HepG2 (cell line): ENCODE data around the gene CCL2. TPM values are rescaled to one million over a fixed set of nuclear protein-coding genes. Genes with fewer than 3 reads are reported as not detected.

ENCODE experiments used
- ATAC-seq: fragments of 200-7000 bp; cut with Tn5 transposase; 3 replicates; pipeline ENCODE4 v1.9.1; 2020; ENCODE audit warnings: mild to moderate bottlenecking, moderate library complexity
- BruUV-seq: library from RNA; stranded (reverse); fragments of 400-500 nt; replicated peaks from 2 replicates; lab custom pipeline; 2021; lab: Mats Ljungman, UMichigan
- CTCF ChIA-PET: fragments of 300-600 bp; formaldehyde crosslinking; extraction: SDS; loops from one replicate; lab custom pipeline; 2021; ENCODE audit warnings: low total read pairs, inconsistent platforms, low intra/inter-chr PET ratio; lab: Yijun Ruan, JAX
- POLR2A ChIA-PET: fragments of 350-600 bp; sonication (Branson Sonifier 250); formaldehyde crosslinking; loops from one replicate; lab custom pipeline; 2020; ENCODE audit warnings: antibody characterized with exemption, inconsistent platforms; lab: Yijun Ruan, JAX
- DNase-seq: peaks from one replicate; pipeline ENCODE4 v3.0.0-alpha.2; 2015; ENCODE audit warnings: low spot score
- FAIRE-seq: peaks from 3 replicates; lab custom pipeline; 2011; peaks lifted over from hg19 to GRCh38; lab: Jason Lieb, UNC
- H2AFZ ChIP-seq: one replicate; pipeline ENCODE4 v1.6.1; 2011; ENCODE audit warnings: low read length, inconsistent platforms
- H3K27ac ChIP-seq: fragments of 300-600 bp; 3 replicates; pipeline ENCODE4 v1.8.0; 2011; ENCODE audit warnings: mixed run types, mild to moderate bottlenecking, mixed read lengths, low read length, inconsistent platforms; ENCODE audit not compliant: insufficient read depth; ENCODE audit errors: extremely low read length
- H3K27me3 ChIP-seq, 2 experiments: fragments of 200-600 bp in 1 of 2; 2 replicates in 1 of 2; 3 replicates in 1 of 2; pipeline versions ENCODE4 v1.6.0 to v1.8.0; 2011; ENCODE audit warnings: low read length in 2 of 2, mild to moderate bottlenecking in 2 of 2, moderate library complexity in 2 of 2, inconsistent platforms in 1 of 2; ENCODE audit not compliant: insufficient read depth in 2 of 2, control insufficient read depth in 1 of 2
- H3K36me3 ChIP-seq, 2 experiments: fragments of 200-600 bp in 1 of 2; replicated peaks in 1 of 2; 2 replicates in 1 of 2; 3 replicates in 1 of 2; pipeline versions ENCODE4 v1.5.1 to v1.8.0; 2011; ENCODE audit warnings: low read length in 2 of 2, inconsistent platforms in 1 of 2; ENCODE audit not compliant: insufficient read depth in 2 of 2, control insufficient read depth in 1 of 2
- H3K4me1 ChIP-seq: 2 replicates; pipeline ENCODE4 v1.5.1; 2012; ENCODE audit warnings: low read length, inconsistent platforms; ENCODE audit not compliant: insufficient read depth
- H3K4me2 ChIP-seq: 2 replicates; pipeline ENCODE4 v1.6.0; 2011; ENCODE audit warnings: low read depth, low read length, inconsistent platforms
- H3K4me3 ChIP-seq, 3 experiments: fragments of 200-600 bp in 1 of 3; sonication (generic), shearing (Covaris generic) in 1 of 3; replicated peaks in 1 of 3; 2 replicates each; pipeline ENCODE4 v1.5.1; 2011 to 2016; ENCODE audit warnings: low read length in 3 of 3, inconsistent platforms in 2 of 3, low read depth in 2 of 3, mild to moderate bottlenecking in 2 of 3, control low read depth in 1 of 3, mixed read lengths in 1 of 3; ENCODE audit not compliant: insufficient read depth in 1 of 3
- H3K79me2 ChIP-seq: one replicate; pipeline ENCODE4 v1.6.1; 2011; ENCODE audit warnings: low read length, inconsistent platforms; ENCODE audit not compliant: insufficient read depth
- H3K9ac ChIP-seq: 2 replicates; pipeline ENCODE4 v1.6.0; 2011; ENCODE audit warnings: mild to moderate bottlenecking, low read depth, low read length, inconsistent platforms; ENCODE audit not compliant: insufficient read depth
- H3K9me3 ChIP-seq: 2 replicates; pipeline ENCODE4 v1.5.1; 2012; ENCODE audit warnings: mild to moderate bottlenecking, low read length
- H4K20me1 ChIP-seq: 2 replicates; pipeline ENCODE4 v1.6.0; 2011; ENCODE audit warnings: inconsistent platforms, mild to moderate bottlenecking, low read length, moderate library complexity; ENCODE audit not compliant: insufficient read depth
- CENPT ChIP-seq: sonication (generic); formaldehyde crosslinking; IDR thresholded peaks from 2 replicates; pipeline ENCODE4 v1.8.0; 2022; ENCODE audit warnings: low read depth, mild to moderate bottlenecking, moderate library complexity, missing genetic modification reagents
- ZNF350 ChIP-seq: sonication (generic); formaldehyde crosslinking; IDR thresholded peaks from 2 replicates; pipeline ENCODE4 v1.4.0; 2020; ENCODE audit warnings: mild to moderate bottlenecking, low read depth, missing genetic modification reagents, borderline replicate concordance
- ZNF598 ChIP-seq: sonication (generic); formaldehyde crosslinking; IDR thresholded peaks from 2 replicates; pipeline ENCODE4 v1.5.1; 2020; ENCODE audit warnings: mild to moderate bottlenecking, missing genetic modification reagents, borderline replicate concordance
- ZSCAN31 ChIP-seq: sonication (generic); formaldehyde crosslinking; IDR thresholded peaks from 2 replicates; pipeline ENCODE4 v1.5.0; 2020; ENCODE audit warnings: low read depth, mild to moderate bottlenecking, missing genetic modification reagents
- WGBS: methylation state at CpG from one replicate; pipeline ENCODE4 v1.1.6; 2017; ENCODE audit warnings: low lambda C conversion rate; 5-methylcytosine and 5-hydroxymethylcytosine counted together
- in situ Hi-C: cut with HindIII; loops from 2 replicates; pipeline ENCODE4 v1.10.0; 2017; ENCODE audit warnings: low pct_unique_long_range_greater_than_20kb; ENCODE audit not compliant: extremely low pct_ligation_motif_present
- intact Hi-C: fragments of 100-400 bp; cut with micrococcal nuclease; formaldehyde crosslinking; loops from one replicate; pipeline ENCODE4 v1.10.0; 2022; ENCODE audit not compliant: unreplicated experiment
- polyA plus RNA-seq, 8 experiments: library from polyadenylated mRNA; depleted of rRNA in 3 of 8; stranded (reverse) in 7 of 8; unstranded in 1 of 8; fragments of >200 nt; fragmentation: Illumina TruSeq in 4 of 8; extraction: Trizol in 4 of 8; gene quantifications; 2 replicates each; pipeline versions ENCODE4 v1.2.1 to v1.2.3, GENCODE V29; 2011 to 2016; ENCODE audit warnings: low read depth in 4 of 8, missing spikeins in 1 of 8, mixed read lengths in 1 of 8; ENCODE audit not compliant: insufficient read depth in 1 of 8
- total RNA-seq, 5 experiments: library from RNA; depleted of rRNA; stranded (reverse); fragments of >200 nt; fragmentation: Illumina TruSeq; extraction: Trizol; gene quantifications; 2 replicates each; pipeline ENCODE4 v1.2.3, GENCODE V29; 2016; ENCODE audit warnings: low read depth in 1 of 5
- TF ChIP-seq, protein P1 (sequence below): sonication (generic); formaldehyde crosslinking; IDR thresholded peaks from 2 replicates; pipeline ENCODE4 v1.9.0; 2021; ENCODE audit warnings: missing genetic modification reagents, mild to moderate bottlenecking, borderline replicate concordance

Gene CCL2
- total and polyA plus RNA-seq, 2 of the 13 experiments (the other 11 are each of a cell fraction or from before 2014, with no cell fraction given): not detected

- intact Hi-C loops (no loop called here), in situ Hi-C loops (no loop called here)
- H3K4me2 ChIP-seq: no peak overlapping the region
- no peak overlapping the region for H3K4me3 ChIP-seq
- H3K79me2 ChIP-seq: no peaks in the 10 kb centered on the region
- H2AFZ ChIP-seq: no peak overlapping the region
- H3K9me3 ChIP-seq: no peaks in the 10 kb centered on the region
- H3K36me3 ChIP-seq: no peaks in the 10 kb centered on the region
- BruUV-seq: no TSS peak
- POLR2A ChIA-PET: no interaction called here
- FAIRE-seq (no peak), DNase-seq (no peak), ATAC-seq (no peak)
- H3K9ac ChIP-seq: no peak overlapping the region
- TF ChIP-seq ZNF350 (CRISPR knock-in tag) (no peak), ZNF598 (CRISPR knock-in tag) (no peak), ZSCAN31 (CRISPR knock-in tag) (no peak)
- no peaks in the 10 kb centered on the region for H3K4me1 ChIP-seq
- CTCF ChIA-PET: no interaction called here
- 32% methylated on average over 3 of the region's 3 CpGs for WGBS
- H4K20me1 ChIP-seq: no peaks in the 10 kb centered on the region
- H3K27ac ChIP-seq: no peak overlapping the region
- H3K27me3 ChIP-seq: no peaks in the 10 kb centered on the region
Observed at GRCh38 chr17:34299956-34300577, 45.0 kb downstream of the CCL2 start.

- Histone ChIP-seq H3K9ac (no peak overlapping the region), H3K27me3 (no peaks in the 10 kb centered on the region), H3K27ac (no peak overlapping the region), H2AFZ (no peak overlapping the region)
- POLR2A ChIA-PET: no interaction called here
- no peak for DNase-seq
- 7% methylated on average over 3 of the region's 3 CpGs for WGBS
- TF ChIP-seq, protein P1, sequence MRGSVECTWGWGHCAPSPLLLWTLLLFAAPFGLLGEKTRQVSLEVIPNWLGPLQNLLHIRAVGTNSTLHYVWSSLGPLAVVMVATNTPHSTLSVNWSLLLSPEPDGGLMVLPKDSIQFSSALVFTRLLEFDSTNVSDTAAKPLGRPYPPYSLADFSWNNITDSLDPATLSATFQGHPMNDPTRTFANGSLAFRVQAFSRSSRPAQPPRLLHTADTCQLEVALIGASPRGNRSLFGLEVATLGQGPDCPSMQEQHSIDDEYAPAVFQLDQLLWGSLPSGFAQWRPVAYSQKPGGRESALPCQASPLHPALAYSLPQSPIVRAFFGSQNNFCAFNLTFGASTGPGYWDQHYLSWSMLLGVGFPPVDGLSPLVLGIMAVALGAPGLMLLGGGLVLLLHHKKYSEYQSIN: no peak
- TF ChIP-seq CENPT (CRISPR knock-in tag): no peak
- TF ChIP-seq, all 625 proteins: peak for 0
- intact Hi-C loops (no loop called here), in situ Hi-C loops (no loop called here)
- Histone ChIP-seq H3K4me3 (no peak overlapping the region), H3K36me3 (no peaks in the 10 kb centered on the region), H3K9me3 (no peaks in the 10 kb centered on the region), H3K79me2 (no peaks in the 10 kb centered on the region), H3K4me2 (no peak overlapping the region), H3K4me1 (no peaks in the 10 kb centered on the region), H4K20me1 (no peaks in the 10 kb centered on the region)
- FAIRE-seq (no peak), ATAC-seq (no peak)
- CTCF ChIA-PET: no interaction called here
- BruUV-seq: no TSS peak
Observed at GRCh38 chr17:34300652-34301370, 45.7 kb downstream of the CCL2 start.
